HepG2 (cell line): ENCODE results near the gene SP7. TPM values are rescaled to one million over a fixed set of nuclear protein-coding genes. Genes with fewer than 3 reads are reported as not detected.
A peak's percentile ranks its signal among the peaks of the same experiment; 100 is the strongest.

Source experiments
- ARNTL ChIP-seq: sonication (generic); formaldehyde crosslinking; IDR thresholded peaks from 2 replicates; pipeline ENCODE4 v1.4.0; 2020; ENCODE audit warnings: mild to moderate bottlenecking, missing genetic modification reagents
- ATF2 ChIP-seq: sonication (generic); formaldehyde crosslinking; IDR thresholded peaks from 2 replicates; pipeline ENCODE4 v1.4.0; 2020; ENCODE audit warnings: missing genetic modification reagents
- FOXJ3 ChIP-seq: sonication (generic); formaldehyde crosslinking; IDR thresholded peaks from 2 replicates; pipeline ENCODE4 v1.4.0; 2020; ENCODE audit warnings: missing genetic modification reagents, mild to moderate bottlenecking, borderline replicate concordance
- GATAD1 ChIP-seq: IDR thresholded peaks from 2 replicates; pipeline ENCODE4 v1.6.1; 2016; ENCODE audit warnings: missing genetic modification reagents, missing compliant biosample characterization
- GTF2F1 ChIP-seq: fragments of 150-350 bp; IDR thresholded peaks from 2 replicates; pipeline ENCODE4 v1.6.1; 2014; ENCODE audit warnings: low read length
- JDP2 ChIP-seq: sonication (generic); formaldehyde crosslinking; IDR thresholded peaks from 2 replicates; pipeline ENCODE4 v1.8.1; 2022; ENCODE audit warnings: missing genetic modification reagents, borderline replicate concordance
- JUN ChIP-seq: sonication (generic); formaldehyde crosslinking; IDR thresholded peaks from 2 replicates; pipeline ENCODE4 v1.4.0; 2020; ENCODE audit warnings: mild to moderate bottlenecking, missing genetic modification reagents
- KLF9 ChIP-seq: IDR thresholded peaks from 2 replicates; pipeline ENCODE4 v1.6.1; 2016; ENCODE audit warnings: low read depth
- MED1 ChIP-seq: sonication (generic); formaldehyde crosslinking; IDR thresholded peaks from 2 replicates; pipeline ENCODE4 v1.4.0; 2020; ENCODE audit warnings: missing genetic modification reagents
- NFE2L2 ChIP-seq: fragments of 150-350 bp; IDR thresholded peaks from 2 replicates; pipeline ENCODE4 v1.6.1; 2014; ENCODE audit warnings: low read length
- NFYC ChIP-seq: IDR thresholded peaks from 2 replicates; pipeline ENCODE4 v1.6.1; 2016; ENCODE audit warnings: missing genetic modification reagents, missing compliant biosample characterization
- NKX3-1 ChIP-seq: sonication (generic); formaldehyde crosslinking; IDR thresholded peaks from 2 replicates; pipeline ENCODE4 v1.5.0; 2020; ENCODE audit warnings: missing genetic modification reagents
- PCBP2 ChIP-seq: fragments of 200-400 bp; formaldehyde crosslinking; optimal IDR thresholded peaks from 2 replicates; pipeline ENCODE3; 2018; ENCODE audit warnings: low read length, low read depth; ENCODE audit not compliant: poor library complexity, severe bottlenecking
- RXRB ChIP-seq: IDR thresholded peaks from 2 replicates; pipeline ENCODE4 v1.6.1; 2016; ENCODE audit warnings: borderline replicate concordance, missing genetic modification reagents, missing compliant biosample characterization
- SYNCRIP ChIP-seq: fragments of 200-400 bp; formaldehyde crosslinking; IDR thresholded peaks from 2 replicates; pipeline ENCODE4 v1.6.1; 2018; ENCODE audit warnings: mild to moderate bottlenecking, low read depth, low read length; ENCODE audit not compliant: insufficient read depth
- TFDP1 ChIP-seq: IDR thresholded peaks from 2 replicates; pipeline ENCODE4 v1.6.1; 2016; ENCODE audit warnings: missing compliant biosample characterization, missing genetic modification reagents, borderline replicate concordance
- ZGPAT ChIP-seq: IDR thresholded peaks from 2 replicates; pipeline ENCODE4 v1.6.1; 2016; ENCODE audit warnings: mild to moderate bottlenecking
- ZMYM4 ChIP-seq: sonication (generic); formaldehyde crosslinking; IDR thresholded peaks from 2 replicates; pipeline ENCODE4 v1.8.1; 2023; ENCODE audit warnings: mild to moderate bottlenecking, missing genetic modification reagents
- ZNF101 ChIP-seq: sonication (generic); formaldehyde crosslinking; IDR thresholded peaks from 2 replicates; pipeline ENCODE4 v1.4.0; 2020; ENCODE audit warnings: mild to moderate bottlenecking, low read depth, missing genetic modification reagents, borderline replicate concordance
- ZNF546 ChIP-seq: sonication (generic); formaldehyde crosslinking; conservative IDR thresholded peaks from 2 replicates; pipeline ENCODE4 v1.8.1; 2023; ENCODE audit warnings: mild to moderate bottlenecking, missing genetic modification reagents
- ZNF549 ChIP-seq: sonication (generic); formaldehyde crosslinking; IDR thresholded peaks from 2 replicates; pipeline ENCODE4 v1.5.0; 2020; ENCODE audit warnings: missing genetic modification reagents
- ZNF556 ChIP-seq: sonication (generic); formaldehyde crosslinking; IDR thresholded peaks from 2 replicates; pipeline ENCODE4 v1.4.0; 2020; ENCODE audit warnings: mild to moderate bottlenecking, missing genetic modification reagents, borderline replicate concordance
- ZNF589 ChIP-seq: sonication (generic); formaldehyde crosslinking; conservative IDR thresholded peaks from 2 replicates; pipeline ENCODE4 v1.8.0; 2022; ENCODE audit warnings: mild to moderate bottlenecking, moderate library complexity, missing genetic modification reagents
- ZNF614 ChIP-seq: IDR thresholded peaks from 2 replicates; pipeline ENCODE4 v1.6.1; 2018; ENCODE audit warnings: missing biosample characterization, missing genetic modification reagents, inconsistent platforms, borderline replicate concordance
- ZNF768 ChIP-seq: sonication (generic); formaldehyde crosslinking; IDR thresholded peaks from 2 replicates; pipeline ENCODE4 v1.4.0; 2020; ENCODE audit warnings: missing genetic modification reagents
- ZNF800 ChIP-seq: sonication (generic); formaldehyde crosslinking; IDR thresholded peaks from 2 replicates; pipeline ENCODE4 v1.4.0; 2020; ENCODE audit warnings: missing genetic modification reagents
- polyA plus RNA-seq, 8 experiments: library from polyadenylated mRNA; depleted of rRNA in 3 of 8; stranded (reverse) in 7 of 8; unstranded in 1 of 8; fragments of >200 nt; fragmentation: Illumina TruSeq in 4 of 8; extraction: Trizol in 4 of 8; gene quantifications; 2 replicates each; pipeline versions ENCODE4 v1.2.1 to v1.2.3, GENCODE V29; 2011 to 2016; ENCODE audit warnings: low read depth in 4 of 8, missing spikeins in 1 of 8, mixed read lengths in 1 of 8; ENCODE audit not compliant: insufficient read depth in 1 of 8
- total RNA-seq, 5 experiments: library from RNA; depleted of rRNA; stranded (reverse); fragments of >200 nt; fragmentation: Illumina TruSeq; extraction: Trizol; gene quantifications; 2 replicates each; pipeline ENCODE4 v1.2.3, GENCODE V29; 2016; ENCODE audit warnings: low read depth in 1 of 5

SP7 gene
- total and polyA plus RNA-seq, 2 of the 13 experiments (the other 11 are each of a cell fraction or from before 2014, with no cell fraction given) = not detected

- 0 out of 2 replicates have a peak, but pooled peaks have one; percentile 13 for TF ChIP-seq KLF9 (CRISPR knock-in tag)
- TF ChIP-seq ARNTL (CRISPR knock-in tag) = peak; percentile 72
- no peak for TF ChIP-seq ZNF800 (CRISPR knock-in tag)
- no peak for TF ChIP-seq NFE2L2
- TF ChIP-seq JUN = peak; percentile 60; the same call in 1 of the 2 replicates
- no peak for TF ChIP-seq JDP2
- TF ChIP-seq TFDP1 (CRISPR knock-in tag) = peak; percentile 76; the same call in 1 of the 2 replicates
- TF ChIP-seq ATF2 = peak; percentile 49
- 0 out of 2 replicates have a peak, but pooled peaks have one; percentile 26 for TF ChIP-seq ZNF101 (CRISPR knock-in tag)
- TF ChIP-seq ZNF556 (CRISPR knock-in tag) = peak; percentile 86; the same call in 1 of the 2 replicates
- TF ChIP-seq ZNF768 (CRISPR knock-in tag) = peak; percentile 83; the same call in 1 of the 2 replicates
- peak; percentile 66 for TF ChIP-seq ZMYM4 (CRISPR knock-in tag)
- no peak for TF ChIP-seq ZNF549 (CRISPR knock-in tag)
- no peak for TF ChIP-seq SYNCRIP
- TF ChIP-seq GTF2F1 = no peak
- no peak; the same call in 1 of the 2 replicates for TF ChIP-seq ZNF589 (CRISPR knock-in tag)
- TF ChIP-seq RXRB (CRISPR knock-in tag) = peak; percentile 61; the same call in 1 of the 2 replicates
- 0 out of 2 replicates have a peak, but pooled peaks have one; percentile 31 for TF ChIP-seq NFYC (CRISPR knock-in tag)
- peak; percentile 89 for TF ChIP-seq ZGPAT (CRISPR knock-in tag)
- TF ChIP-seq ZNF546 (CRISPR knock-in tag) = no peak
- no peak for TF ChIP-seq FOXJ3 (CRISPR knock-in tag)
- TF ChIP-seq NKX3-1 (CRISPR knock-in tag) = no peak
- peak; percentile 95 for TF ChIP-seq GATAD1
- 0 out of 2 replicates have a peak, but pooled peaks have one; percentile 38 for TF ChIP-seq ZNF614 (CRISPR knock-in tag)
- TF ChIP-seq PCBP2 = no peak
- 0 out of 2 replicates have a peak, but pooled peaks have one; percentile 51 for TF ChIP-seq MED1
Measured at GRCh38 chr12:53299454-53300180, 36.5 kb downstream of the SP7 start, which contains the start of gene MYG1 (continued).
